KMS-11 (cell line): ENCODE data around the gene LARGE2.

Experiments
- H2AFZ ChIP-seq: fragments of 200-600 bp; sonication (generic); 2 replicates; pipeline ENCODE4 v1.6.1; 2016; ENCODE audit warnings: antibody characterized with exemption, mixed run types, low read depth
- H3K27ac ChIP-seq: fragments of 200-600 bp; sonication (generic); 2 replicates; pipeline ENCODE4 v1.6.1; 2016; ENCODE audit warnings: mild to moderate bottlenecking, mixed run types
- H3K27me3 ChIP-seq: fragments of 200-600 bp; sonication (generic); 2 replicates; pipeline ENCODE4 v1.6.1; 2017; ENCODE audit warnings: mild to moderate bottlenecking, low read depth, mixed run types, moderate library complexity; ENCODE audit not compliant: insufficient read depth
- H3K36me3 ChIP-seq: fragments of 200-600 bp; sonication (generic); 2 replicates; pipeline ENCODE4 v1.6.1; 2017; ENCODE audit warnings: mild to moderate bottlenecking, mixed run types; ENCODE audit not compliant: insufficient read depth
- H3K4me1 ChIP-seq: fragments of 200-600 bp; sonication (generic); 2 replicates; pipeline ENCODE4 v1.6.1; 2016; ENCODE audit warnings: mild to moderate bottlenecking, low read depth, mixed run types; ENCODE audit not compliant: poor library complexity, severe bottlenecking
- H3K4me2 ChIP-seq: fragments of 200-600 bp; sonication (generic); 2 replicates; pipeline ENCODE4 v1.7.0; 2016; ENCODE audit warnings: mild to moderate bottlenecking, mixed run types
- H3K4me3 ChIP-seq: fragments of 200-600 bp; sonication (generic); IDR thresholded peaks from 2 replicates; pipeline ENCODE4 v1.6.1; 2017; ENCODE audit warnings: low read depth, low read length, mixed read lengths; ENCODE audit not compliant: insufficient read depth
- H3K79me2 ChIP-seq: fragments of 200-600 bp; sonication (generic); 2 replicates; pipeline ENCODE4 v1.6.1; 2016; ENCODE audit warnings: low read depth, mixed run types; ENCODE audit not compliant: insufficient read depth
- H3K9ac ChIP-seq: fragments of 200-600 bp; sonication (generic); 2 replicates; pipeline ENCODE4 v1.6.1; 2016; ENCODE audit warnings: mild to moderate bottlenecking, mixed run types
- H4K20me1 ChIP-seq: fragments of 200-600 bp; sonication (generic); 2 replicates; pipeline ENCODE4 v1.6.1; 2016; ENCODE audit warnings: mild to moderate bottlenecking, mixed run types; ENCODE audit not compliant: insufficient read depth
- CTCF ChIP-seq: fragments of 200-600 bp; sonication (generic); conservative IDR thresholded peaks from 2 replicates; pipeline ENCODE4 v1.6.1; 2017; ENCODE audit warnings: low read depth, mild to moderate bottlenecking, antibody characterized with exemption, low read length, moderate library complexity, mixed read lengths

Gene LARGE2

GRCh38 chr11:45939836-45940235, 17.4 kb downstream of the LARGE2 start:
- no peaks in the 10 kb centered on the region for H3K27me3 ChIP-seq
- H3K79me2 ChIP-seq: no peaks in the 10 kb centered on the region
- no peak overlapping the region for H2AFZ ChIP-seq
- H3K4me2 ChIP-seq: no peak overlapping the region
- TF ChIP-seq CTCF: no peak
- no peak overlapping the region for H3K4me3 ChIP-seq
- H3K4me1 ChIP-seq: no peaks in the 10 kb centered on the region
- no peak overlapping the region for H3K9ac ChIP-seq
- no peak overlapping the region for H3K27ac ChIP-seq
- H3K36me3 ChIP-seq: no peaks in the 10 kb centered on the region
- H4K20me1 ChIP-seq: no peaks in the 10 kb centered on the region

DNA sequence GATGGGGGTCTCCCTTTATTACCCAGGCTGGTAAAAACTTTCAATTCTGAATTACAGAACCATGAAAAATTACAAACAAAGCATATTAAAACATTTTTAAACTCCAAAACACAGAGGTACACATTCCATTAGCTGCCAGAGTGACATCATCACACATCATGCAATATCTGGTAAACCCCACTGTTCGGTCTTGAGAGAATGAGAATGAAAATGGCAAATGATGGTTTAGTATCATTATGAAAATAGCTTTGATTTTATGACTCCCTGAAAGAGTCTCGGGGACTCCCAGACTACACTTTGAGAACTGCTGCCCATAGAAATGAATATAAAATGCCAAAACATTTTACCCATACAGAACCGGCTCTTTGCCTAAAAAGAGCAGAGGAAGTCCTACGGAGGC, 18.8 kb downstream of the LARGE2 start:
- Histone ChIP-seq H3K79me2 (no peaks in the 10 kb centered on the region), H4K20me1 (no peaks in the 10 kb centered on the region), H3K27ac (no peak overlapping the region), H3K4me1 (no peaks in the 10 kb centered on the region), H3K36me3 (no peaks in the 10 kb centered on the region), H3K9ac (no peak overlapping the region), H2AFZ (no peak overlapping the region), H3K4me2 (no peak overlapping the region), H3K27me3 (no peaks in the 10 kb centered on the region), H3K4me3 (no peak overlapping the region)
- TF ChIP-seq CTCF: no peak

GRCh38 chr11:45942381-45942780, 19.9 kb downstream of the LARGE2 start:
- H3K4me1 ChIP-seq: no peaks in the 10 kb centered on the region
- H3K27ac ChIP-seq: no peak overlapping the region
- TF ChIP-seq CTCF: no peak
- no peak overlapping the region for H3K4me2 ChIP-seq
- no peak overlapping the region for H3K4me3 ChIP-seq
- no peaks in the 10 kb centered on the region for H4K20me1 ChIP-seq
- H2AFZ ChIP-seq: no peak overlapping the region
- no peaks in the 10 kb centered on the region for H3K79me2 ChIP-seq
- no peaks in the 10 kb centered on the region for H3K27me3 ChIP-seq
- no peak overlapping the region for H3K9ac ChIP-seq
- no peaks in the 10 kb centered on the region for H3K36me3 ChIP-seq

DNA sequence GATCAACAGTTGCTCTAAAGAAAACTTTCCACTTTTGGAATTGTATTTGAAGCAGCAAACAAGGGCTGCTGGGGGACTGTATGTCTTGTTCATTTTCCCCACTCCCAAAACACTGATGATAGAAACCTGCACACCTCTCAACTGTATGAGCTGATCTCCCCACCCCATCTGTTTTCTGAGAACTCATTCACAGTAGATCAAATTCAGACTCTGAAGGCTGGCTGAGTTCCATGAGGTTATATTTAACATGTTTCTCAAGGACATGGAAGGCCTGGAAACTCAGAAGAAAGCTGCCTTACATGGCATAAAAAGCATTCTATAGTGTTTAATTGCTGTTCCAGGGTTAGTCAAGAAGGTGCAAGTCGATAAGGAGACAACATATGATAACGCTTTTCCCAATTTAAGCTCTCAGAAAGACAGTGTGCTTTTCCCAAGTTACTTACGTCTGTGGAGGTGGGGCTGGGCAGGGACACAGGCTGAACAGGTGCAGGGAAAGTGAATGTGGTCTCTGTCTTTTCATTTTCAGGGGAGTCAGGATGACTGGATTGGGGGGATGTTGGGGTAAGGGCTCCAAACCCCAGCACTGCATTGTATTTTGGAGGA, 23.0 kb downstream of the LARGE2 start:
- no peaks in the 10 kb centered on the region for H3K36me3 ChIP-seq
- TF ChIP-seq CTCF: no peak

More for the DNA sequence above, 23.0 kb downstream of the LARGE2 start:
- no peaks in the 10 kb centered on the region for H3K79me2 ChIP-seq
- H3K9ac ChIP-seq: no peak overlapping the region
- no peaks in the 10 kb centered on the region for H4K20me1 ChIP-seq
- no peak overlapping the region for H3K27ac ChIP-seq
- no peaks in the 10 kb centered on the region for H3K27me3 ChIP-seq
- no peak overlapping the region for H2AFZ ChIP-seq
- H3K4me3 ChIP-seq: no peak overlapping the region
- H3K4me2 ChIP-seq: no peak overlapping the region
- no peaks in the 10 kb centered on the region for H3K4me1 ChIP-seq
